ENCODE data around the gene ABI3BP.

ABI3BP gene

GRCh38 chr3:100782906-100783305 is 210.3 kb downstream of the ABI3BP start:
- peak; percentile 25 for DNase-seq (ENCODE audit: low read depth)
- TF ChIP-seq CTCF (conservative IDR thresholded peaks at IDR 0.05; ENCODE audit: control insufficient read depth, insufficient read depth, low read depth, low read length), result no peak

GRCh38 chr3:100782348-100782747 is 210.9 kb downstream of the ABI3BP start:
- peak; percentile 27 for DNase-seq (ENCODE audit: low read depth)
- no peak overlapping the region for H3K4me3 ChIP-seq (ENCODE audit: control insufficient read depth, low read depth, low read length)
- no peak for TF ChIP-seq CTCF (conservative IDR thresholded peaks at IDR 0.05; ENCODE audit: control insufficient read depth, insufficient read depth, low read depth, low read length)

More at GRCh38 chr3:100782906-100783305, 210.3 kb downstream of the ABI3BP start:
- H3K4me3 ChIP-seq (ENCODE audit: control insufficient read depth, low read depth, low read length), result no peak overlapping the region

GRCh38 chr3:100781301-100781700 is 211.9 kb downstream of the ABI3BP start:
- no peak overlapping the region for H3K4me3 ChIP-seq (ENCODE audit: control insufficient read depth, low read depth, low read length)
- DNase-seq (ENCODE audit: low read depth), result peak; percentile 69

GRCh38 chr3:100780071-100780622 is 213.1 kb downstream of the ABI3BP start:
- no peak for TF ChIP-seq CTCF (conservative IDR thresholded peaks at IDR 0.05; ENCODE audit: control insufficient read depth, insufficient read depth, low read depth, low read length)
- H3K4me3 ChIP-seq (ENCODE audit: control insufficient read depth, low read depth, low read length), result no peak overlapping the region
- DNase-seq (ENCODE audit: low read depth), result no peak

More at GRCh38 chr3:100781301-100781700, 211.9 kb downstream of the ABI3BP start:
- TF ChIP-seq CTCF (conservative IDR thresholded peaks at IDR 0.05; ENCODE audit: control insufficient read depth, insufficient read depth, low read depth, low read length), result no peak

GRCh38 chr3:100779480-100779879 is 213.7 kb downstream of the ABI3BP start:
- no peak overlapping the region for H3K4me3 ChIP-seq (ENCODE audit: control insufficient read depth, low read depth, low read length)
- DNase-seq (ENCODE audit: low read depth), result no peak
- no peak for TF ChIP-seq CTCF (conservative IDR thresholded peaks at IDR 0.05; ENCODE audit: control insufficient read depth, insufficient read depth, low read depth, low read length)

- TF ChIP-seq CTCF (conservative IDR thresholded peaks at IDR 0.05; ENCODE audit: control insufficient read depth, insufficient read depth, low read depth, low read length), result no peak
- DNase-seq (ENCODE audit: low read depth), result peak; percentile 76
- H3K4me3 ChIP-seq (ENCODE audit: control insufficient read depth, low read depth, low read length), result no peak overlapping the region
Measured at GRCh38 chr3:100777271-100777670, 215.9 kb downstream of the ABI3BP start.

- TF ChIP-seq CTCF (conservative IDR thresholded peaks at IDR 0.05; ENCODE audit: control insufficient read depth, insufficient read depth, low read depth, low read length), result no peak
- no peak overlapping the region for H3K4me3 ChIP-seq (ENCODE audit: control insufficient read depth, low read depth, low read length)
- DNase-seq (ENCODE audit: low read depth), result peak; percentile 34
Measured at GRCh38 chr3:100776746-100777145, 216.5 kb downstream of the ABI3BP start.
